Measurements from ENCODE around the gene NECTIN1.

NECTIN1 gene

DNA sequence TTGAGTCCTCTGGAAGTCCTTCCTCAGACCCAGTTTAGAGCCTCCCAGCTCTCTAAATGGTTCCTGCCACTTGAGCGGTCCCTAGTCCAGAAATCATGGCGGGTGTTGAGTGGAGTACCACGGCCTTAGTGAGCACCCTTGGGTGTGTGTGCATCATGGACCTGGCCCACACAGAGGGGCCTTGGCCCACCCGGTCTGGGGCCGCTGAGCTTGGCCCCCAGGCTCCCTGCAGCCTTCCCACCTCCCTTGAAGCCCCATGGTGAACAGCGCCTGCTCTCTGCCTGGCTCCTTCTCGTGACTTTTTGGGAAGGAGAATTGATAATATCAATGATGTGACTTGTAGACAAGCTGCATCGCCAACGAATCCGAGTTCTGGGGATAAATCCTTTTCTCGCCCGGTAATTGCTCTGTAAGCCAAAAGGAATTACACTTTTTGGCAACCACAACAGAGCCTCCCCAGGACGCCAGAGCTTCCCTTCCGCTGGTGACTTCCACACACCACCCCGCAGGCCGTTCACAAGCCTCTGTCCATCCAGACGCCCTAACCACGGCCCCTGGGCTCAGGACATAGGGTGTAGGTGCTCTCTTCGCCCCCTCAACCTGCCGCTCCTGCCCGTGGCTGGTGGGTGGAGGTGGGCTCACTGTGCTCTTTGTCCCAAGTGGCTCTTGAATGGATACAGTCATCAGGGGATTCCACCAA, 93.8 kb downstream of the NECTIN1 start:
- no peak for DNase-seq

DNA sequence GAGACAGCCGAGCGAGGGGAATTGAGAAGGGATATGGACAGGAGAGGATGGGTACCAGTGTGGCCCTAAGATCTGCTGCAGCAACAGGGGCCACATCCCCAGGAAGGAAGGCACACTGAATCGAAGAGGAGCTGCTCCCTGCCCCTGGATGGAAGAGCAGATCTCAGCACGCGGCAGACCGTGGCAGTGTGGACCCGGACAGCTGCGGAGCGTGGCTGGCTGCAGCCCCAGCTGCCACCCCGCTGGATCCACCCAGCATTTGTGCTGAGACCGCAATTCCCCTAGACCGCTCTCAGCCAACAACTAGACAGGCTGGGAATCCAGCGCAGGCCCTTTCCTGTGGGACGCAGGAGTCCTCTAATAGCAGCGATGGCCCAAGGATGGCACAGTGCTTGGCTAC, 94.7 kb downstream of the NECTIN1 start:
- no peak for DNase-seq

DNA sequence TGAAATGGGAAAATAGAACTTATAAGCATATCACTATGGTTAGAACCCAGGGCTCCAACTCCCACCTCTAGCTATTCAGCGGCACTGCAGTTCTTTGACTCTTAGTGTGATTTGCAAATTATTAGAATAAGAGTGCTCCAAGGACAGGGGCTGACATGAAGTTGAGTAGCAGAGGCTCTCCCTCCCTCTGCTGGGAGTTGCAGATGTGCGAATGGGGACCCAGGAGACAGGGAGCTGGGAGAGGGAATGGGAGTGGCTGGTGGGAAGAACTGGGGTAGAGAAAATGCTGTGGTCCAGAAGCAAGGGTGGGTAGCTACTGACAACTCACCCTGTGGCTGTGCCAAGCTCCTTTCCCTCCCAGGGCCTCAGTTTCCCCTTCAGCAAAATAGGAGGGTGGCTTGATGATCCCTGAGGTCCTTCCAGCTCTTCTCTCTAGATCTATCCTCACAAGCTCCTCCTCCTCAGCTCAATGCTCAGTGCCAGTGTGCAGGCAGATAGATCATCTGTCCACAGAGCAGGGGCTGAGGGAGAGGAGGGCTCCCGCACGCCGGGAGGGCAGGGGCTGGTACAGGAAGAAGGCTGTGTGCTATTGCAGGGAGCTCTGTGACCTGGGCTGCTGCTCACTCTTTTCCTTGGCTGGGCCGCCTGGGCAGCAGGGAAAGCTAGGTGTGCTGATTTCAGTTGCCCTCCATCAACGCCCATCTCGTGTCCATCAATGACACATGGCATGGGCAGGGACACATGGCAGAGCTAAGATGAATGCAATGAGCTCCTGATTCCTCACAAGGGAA, 99.0 kb downstream of the NECTIN1 start:
- no peak for DNase-seq

DNA sequence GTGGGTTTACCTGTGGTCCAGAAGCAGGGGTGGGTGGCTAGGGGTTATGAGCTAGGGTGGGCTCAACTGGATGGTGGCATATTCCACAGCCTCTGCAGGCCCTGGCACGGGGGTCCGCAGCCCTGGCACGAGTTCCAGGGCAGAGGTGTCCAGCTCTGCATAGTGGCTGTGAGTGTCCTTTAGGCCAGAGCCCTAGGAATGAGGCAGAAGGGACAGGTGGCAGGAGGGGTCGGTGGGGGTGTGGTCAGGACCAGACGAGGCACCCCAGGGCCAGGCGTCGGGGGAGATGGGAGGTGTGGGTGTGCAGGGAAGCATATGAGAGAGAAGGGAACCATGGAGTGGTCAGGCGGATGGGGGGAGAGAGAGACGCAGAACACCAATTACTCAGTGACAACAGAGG, 99.9 kb downstream of the NECTIN1 start:
- DNase-seq: no peak

DNA sequence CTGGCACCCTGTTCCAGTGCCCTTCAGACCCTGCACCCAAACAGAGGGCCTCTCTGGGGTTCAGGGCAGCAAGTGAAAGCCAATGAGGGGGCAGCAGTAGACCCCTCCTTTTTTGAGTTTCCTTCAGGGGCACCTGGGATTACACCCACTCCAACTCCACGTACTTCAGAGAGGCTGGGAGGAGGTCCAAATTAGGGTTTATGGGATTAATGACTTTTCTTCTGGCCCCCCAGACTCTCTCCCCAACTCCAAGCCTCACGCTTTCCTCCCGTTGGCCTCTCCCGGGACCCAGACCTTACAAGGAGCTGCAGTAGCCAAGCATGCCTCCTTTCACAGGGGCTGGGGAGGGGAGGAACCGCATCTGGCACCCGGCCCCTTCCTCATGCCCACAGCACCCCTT, 101.7 kb downstream of the NECTIN1 start:
- DNase-seq: no peak

DNA sequence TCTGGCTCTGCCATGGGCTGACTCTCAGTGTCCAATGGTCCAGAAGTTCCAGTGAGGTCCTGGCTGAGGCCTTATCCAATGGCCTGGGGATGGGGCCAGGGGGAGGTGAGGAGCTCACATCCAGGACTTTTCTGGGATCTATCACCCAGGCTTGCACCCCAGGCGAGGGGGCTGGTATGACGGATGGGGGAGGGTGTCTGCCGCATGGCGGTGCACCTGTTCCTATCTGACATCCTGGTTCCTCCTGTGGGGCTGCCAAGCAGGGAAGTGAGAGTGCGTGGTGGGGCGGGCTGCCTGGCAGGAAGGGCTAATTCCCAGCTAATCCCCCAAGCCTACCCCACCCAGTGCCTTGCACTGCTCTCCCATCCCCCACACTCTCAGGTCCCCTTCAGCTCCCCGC, 102.1 kb downstream of the NECTIN1 start:
- no peak for DNase-seq

DNA sequence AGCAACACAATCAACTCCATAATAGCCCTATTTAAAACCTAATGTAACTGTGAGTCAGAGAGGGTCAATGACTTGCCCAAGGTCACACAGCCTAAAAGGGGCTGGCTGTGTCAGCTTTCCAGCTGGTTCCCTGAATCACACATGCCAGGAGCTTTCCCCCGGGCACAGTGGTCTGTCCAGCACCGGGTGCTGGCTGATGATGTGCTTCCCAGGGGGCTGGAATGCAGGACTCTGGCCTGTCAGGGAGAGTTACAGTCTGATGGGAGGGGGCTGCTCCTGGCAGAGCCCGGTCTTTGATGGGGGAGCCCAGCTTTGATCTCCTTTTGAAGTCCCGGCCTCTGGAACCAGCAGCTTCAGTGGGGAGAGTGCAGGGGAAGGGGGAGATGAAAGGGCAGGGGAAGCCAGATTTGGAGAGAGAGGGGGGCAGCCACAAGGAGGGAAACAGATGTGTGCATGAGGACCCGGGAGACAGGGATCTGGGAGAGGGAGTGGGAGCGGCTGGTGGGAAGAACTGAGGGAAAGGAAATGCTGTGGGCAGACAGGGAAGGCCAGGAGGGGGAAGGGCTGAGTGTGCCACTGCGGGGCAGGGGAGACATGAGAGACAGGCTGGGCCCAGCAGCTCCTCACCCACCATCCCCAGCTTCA, 102.7 kb downstream of the NECTIN1 start:
- DNase-seq: no peak

DNA sequence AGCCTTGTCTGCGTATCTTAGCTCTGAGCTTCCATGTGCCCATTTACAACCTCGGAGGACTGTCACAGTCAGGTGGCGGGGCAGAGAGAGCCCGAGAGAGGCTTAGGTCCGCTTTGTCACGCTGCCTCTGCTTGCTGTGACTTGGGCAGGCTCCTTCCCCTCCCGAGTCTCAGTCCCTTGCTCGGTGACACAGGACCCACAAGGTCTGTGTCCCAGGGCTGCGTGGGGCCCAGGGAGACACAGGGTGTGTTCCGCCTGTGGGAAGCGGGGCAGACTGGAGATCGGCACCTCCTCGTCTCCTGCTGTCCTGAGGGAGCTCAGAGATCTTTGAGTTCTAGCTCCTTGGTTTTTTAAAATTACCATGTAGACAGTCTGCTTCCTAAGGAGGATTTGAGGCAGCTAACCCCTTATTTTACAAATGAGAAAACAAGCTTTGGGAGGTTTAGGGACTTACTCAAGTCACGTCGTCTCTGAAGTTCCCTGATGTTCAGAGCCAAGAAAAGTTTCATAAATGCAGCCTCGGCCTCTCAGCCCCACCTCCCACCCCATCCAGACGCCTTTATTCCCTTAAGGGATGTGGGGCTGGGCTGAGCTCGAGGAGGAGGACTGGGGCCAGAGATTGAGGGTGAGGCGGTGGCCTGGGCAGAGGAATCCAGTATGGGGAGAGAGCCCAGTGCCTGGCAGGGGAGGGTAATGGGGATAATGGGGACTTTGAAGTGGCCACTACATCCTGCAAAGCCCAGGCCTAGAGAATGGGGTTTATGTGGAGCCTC, 103.6 kb downstream of the NECTIN1 start:
- DNase-seq: no peak

DNA sequence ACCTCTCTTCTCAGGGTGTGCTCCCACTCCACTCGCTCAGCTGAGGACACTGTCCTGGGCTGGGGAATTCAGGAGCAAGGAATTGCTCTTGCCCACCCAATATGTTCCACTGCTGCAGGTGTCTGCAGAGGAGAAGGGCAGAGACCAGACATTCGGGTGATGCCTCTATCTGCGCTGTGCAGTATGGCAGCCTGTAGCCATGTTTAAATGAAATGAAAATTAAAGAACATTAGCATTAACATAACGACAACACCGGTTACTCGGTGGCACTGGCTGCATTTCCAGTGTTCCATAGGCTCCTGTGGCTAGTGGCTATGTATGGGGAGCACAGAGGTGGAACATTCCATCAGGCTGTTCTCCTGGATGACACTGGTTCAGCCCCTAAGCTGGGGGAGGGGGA, 104.4 kb downstream of the NECTIN1 start:
- DNase-seq: no peak

DNA sequence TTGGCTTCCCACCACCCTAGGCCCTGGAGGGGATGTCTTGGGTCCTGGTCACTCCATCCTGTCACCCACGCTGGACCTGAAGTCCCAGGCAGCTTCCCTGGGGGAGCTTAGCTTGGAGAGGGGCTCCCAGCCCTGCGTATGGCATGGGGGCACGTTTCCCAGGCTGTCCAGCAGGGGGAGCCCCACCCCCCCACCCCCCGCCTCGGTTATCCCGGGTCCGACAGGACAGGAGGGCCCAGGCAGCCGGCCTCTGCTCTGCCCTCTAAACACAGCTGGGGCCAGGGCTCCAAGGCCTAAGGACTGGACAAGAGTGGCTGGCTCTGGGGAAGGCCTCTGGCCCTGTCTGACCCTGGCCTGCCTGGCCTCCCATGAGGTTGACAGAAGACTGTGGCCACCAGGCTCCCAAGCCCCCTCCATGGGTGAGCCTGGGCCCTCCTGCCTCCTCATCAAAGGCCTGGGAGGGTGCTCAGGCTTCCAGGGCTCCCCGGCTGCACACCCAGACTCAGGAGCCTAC, 104.8 kb downstream of the NECTIN1 start:
- no peak for DNase-seq

DNA sequence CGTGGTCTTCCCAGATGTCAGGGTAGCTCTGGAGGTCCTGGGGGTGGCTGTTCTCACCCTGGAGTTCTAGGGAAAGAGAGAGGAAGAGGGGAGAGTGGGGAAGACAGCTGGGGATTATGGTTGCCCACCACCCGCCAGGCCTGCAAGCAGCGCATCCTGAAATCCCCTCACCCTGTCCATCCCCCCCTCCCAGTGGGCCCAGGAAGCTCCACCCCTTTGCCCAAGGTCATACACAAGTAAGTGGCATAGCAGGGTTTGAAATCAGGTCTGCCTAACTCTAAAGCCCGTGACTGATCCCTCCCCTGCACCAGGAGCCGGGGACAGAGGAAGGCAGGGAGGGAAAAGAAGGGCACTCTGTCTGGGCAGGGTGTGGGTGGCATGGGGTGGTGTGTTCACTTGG, 105.3 kb downstream of the NECTIN1 start:
- DNase-seq: no peak

DNA sequence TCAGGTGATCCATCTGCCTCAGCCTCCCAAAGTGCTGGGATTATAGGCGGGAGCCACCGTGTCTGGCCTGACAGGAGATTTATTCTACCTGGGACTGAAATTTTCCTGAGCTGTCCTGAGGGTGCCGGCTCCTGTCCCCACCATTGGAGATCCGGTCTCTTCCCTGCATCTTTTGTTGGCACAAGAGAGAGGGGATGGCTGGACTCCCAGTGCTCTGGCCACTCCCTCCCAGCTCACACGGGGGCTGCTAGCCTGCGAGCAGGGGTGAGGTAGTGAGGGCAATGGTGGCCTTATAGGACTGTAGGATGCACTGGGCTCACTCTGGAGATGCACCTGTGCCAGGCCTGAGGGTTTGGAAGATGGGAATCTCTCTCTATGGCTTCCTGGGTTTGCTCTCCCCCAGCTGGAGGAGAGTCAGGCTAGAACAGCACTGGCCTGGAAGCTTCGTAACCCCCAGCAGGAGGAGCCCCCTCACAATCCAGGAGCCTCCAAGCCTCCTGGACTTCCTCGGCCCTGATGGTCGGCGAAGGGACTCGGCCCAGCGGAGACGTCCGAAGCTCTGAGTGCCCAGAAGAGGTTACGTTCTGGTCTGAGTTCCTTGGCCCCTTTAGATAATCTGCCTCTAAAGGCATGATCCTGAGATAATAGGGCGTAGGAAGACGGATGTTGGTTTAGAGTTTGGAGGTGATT, 106.4 kb downstream of the NECTIN1 start:
- DNase-seq: no peak

DNA sequence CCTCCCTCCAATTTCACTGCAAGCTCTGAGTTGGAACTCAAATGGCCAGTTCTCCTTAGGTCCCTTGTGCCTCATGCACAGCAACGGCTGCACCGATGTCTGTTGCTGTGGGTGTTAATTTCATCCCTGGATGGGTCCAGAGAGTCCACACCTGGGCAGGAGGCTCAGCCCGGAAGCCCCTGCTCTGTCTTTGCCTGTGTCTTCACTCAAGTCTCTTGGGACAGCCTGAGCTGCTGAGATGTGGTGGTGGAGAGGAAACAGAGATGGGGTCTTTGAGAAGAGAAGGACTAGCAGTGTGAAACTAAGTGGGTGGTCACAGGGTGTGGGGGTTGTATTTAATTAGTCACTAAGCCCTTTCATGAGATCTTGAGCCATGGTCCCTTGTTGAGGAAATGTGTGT, 109.3 kb downstream of the NECTIN1 start:
- no peak for DNase-seq

DNA sequence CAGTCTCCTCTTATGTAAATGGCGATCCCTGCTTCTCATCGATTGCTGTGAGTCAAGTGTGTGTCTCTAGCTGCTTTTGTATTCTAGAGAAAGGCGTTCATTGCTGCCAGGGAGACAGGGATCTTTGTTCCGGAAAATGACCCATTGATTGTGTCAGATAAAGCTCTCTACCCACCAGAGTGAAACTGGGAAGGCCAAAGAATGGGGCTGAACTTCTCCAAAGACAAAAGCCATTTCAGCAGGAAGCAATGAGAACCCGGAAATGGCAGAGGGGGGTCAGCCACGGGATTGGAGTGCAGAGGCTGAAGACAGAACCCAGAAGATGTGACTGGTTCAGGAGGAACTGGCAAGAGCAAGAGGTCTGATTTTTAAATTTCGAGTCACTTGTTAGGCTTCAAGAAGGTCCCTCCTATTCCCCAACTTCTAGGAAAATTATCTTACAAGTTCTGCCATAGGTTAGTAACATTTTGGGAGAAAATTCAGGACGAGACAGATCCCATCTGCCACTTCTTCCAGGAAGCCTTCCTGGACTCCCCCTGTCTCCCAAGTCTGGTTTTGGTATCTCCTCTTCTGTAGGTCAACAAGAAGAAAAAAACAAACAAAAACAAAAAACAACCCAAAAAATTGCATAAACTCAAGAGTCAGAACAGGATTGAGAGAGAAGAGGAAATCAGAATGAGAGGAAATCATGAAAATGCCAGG, 110.6 kb downstream of the NECTIN1 start:
- no peak for DNase-seq

DNA sequence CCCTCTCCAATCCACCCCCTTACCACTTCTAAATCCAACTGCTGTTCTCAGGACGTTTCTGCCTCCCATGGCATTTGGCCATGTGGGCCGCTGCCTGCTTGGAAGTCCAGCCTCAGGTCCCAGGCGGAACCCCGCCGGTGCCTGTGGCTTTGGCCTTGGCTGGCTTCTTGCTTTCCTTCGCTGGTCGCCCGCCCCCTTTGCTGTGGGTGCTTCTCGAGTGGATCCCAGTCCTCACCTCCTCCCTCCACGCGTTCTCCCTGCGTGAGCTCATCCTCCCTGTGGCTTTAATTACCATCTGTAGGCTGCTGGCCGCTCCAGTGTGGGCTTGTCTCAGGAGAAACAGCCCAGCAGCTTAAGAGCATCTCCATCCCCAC, 111.7 kb downstream of the NECTIN1 start:
- DNase-seq: no peak

DNA sequence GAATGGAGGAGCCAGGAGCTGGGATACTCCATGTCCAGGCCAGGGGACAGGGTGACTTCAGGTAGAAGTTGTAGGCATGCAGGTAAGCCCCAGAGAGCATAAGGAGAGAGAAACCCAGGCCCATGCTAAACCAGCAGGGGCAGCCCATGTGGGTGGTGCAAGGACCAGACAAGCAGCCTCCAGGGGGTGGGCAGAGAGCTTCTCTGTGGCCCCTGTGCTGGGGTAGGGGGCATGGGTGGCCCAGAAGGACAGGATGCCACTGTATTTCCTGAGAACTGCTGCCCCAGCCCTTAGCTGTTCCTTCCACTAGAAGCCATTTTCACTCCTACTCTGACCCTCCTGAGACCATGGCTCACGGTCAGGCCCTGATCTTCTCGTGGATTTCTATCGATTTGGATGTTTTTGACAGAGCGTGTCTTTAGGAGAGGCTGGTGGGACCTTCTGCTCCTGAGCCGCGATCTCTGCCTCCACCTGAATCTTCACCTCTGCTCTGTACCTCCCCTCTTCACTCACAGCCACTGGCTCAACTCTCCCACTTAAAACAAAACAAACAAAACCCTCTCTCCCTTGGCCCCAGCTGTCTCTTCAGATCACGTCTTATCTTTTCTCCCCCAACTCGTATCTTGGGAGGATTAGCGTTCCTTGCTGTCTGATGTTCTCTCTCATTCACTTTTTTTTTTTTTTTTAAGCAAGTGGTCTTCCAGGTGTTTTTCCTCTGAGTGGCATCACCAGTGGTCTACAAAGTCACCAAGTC, 112.2 kb downstream of the NECTIN1 start:
- DNase-seq: no peak

DNA sequence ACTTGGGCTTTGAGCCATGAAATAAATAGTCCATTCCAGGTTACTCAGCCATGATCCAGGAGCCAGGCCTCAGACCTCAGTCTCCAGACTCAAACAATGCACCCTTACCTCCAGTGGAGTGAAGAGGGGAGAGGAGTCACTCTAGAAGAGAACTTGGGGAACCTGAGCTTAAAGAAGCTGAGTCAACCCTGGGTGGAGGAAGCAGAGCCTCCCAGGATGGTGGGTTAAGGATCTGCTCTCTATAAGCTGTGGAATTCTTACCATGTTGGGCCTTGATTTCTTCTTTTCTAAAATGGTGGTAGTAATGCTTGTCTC, 113.2 kb downstream of the NECTIN1 start:
- DNase-seq: no peak

DNA sequence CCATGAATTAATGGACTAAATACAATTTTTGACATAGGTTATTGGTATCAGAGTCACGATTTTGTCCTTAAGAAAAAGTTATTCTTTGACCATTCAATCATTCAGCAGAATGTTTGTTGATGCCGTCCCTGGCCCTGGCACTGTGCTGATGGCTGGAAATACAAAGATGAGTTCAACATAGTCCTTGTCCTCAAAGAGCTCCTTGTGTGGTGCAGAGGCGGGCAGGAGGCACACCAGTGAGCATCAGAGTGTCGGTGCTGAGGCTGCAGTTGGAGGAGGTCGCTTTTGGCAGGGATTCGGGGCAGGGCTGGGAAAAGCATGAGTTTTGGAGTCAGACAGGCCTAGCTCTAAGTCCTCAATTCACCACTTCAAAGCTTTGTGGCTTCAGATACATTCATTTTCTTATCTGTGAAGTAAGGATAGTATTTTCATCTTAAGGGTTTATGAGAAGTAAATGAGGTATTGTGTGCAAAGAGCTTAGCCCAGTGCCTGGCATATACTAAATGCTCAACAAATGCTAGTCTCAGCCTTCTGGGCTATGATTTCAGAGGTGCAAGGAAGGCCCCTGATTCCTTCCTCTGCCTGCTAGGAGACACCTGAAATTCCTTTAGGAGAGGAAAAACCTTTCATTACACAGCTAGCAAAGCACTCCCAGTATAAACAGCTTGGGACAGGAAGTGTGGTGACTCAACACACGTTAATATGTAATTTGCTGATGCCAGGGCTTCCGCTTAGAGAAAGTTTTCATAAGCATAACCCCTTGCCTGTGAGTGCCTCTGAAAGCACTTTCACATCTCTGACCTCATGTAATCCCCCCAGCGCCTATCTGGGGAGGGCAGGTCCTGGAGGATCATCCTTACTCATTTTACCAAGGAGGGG, 113.8 kb downstream of the NECTIN1 start:
- no peak for DNase-seq

DNA sequence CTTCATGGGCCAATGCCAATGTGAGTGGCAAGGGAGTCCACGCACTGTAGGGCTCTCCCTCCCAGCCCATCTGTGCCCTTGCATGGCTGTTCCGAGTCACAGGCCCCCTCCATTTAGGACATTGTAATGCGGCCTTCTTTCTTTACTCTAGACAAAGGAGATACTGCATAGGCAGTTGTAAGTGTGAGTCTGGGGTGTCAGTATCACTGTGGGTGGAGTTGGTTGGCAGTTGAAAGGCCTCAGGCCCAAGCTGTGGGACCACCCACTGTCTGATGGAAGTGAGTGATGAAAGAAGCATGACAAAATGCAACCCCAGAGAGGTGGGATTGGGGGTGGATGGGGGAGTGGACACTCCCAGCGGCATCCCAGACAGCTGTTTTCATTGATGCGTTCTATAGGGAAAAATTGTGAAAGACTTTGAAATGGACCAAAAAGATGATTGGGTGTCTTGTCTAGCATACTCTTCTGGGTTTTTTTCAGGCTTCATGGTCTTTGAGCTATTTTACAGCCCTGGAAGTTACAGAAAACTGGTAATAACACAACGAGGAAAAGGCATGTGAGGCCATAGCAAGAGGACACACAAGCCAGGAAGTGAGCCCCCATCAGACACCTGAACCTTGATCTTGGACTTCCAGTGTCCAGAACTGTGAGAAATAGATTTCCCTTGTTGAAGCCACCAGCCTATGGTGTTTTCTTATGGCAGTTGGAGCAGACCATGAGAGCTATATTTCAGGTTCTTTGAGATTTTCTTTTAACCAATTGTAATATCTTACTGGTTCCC, 114.6 kb downstream of the NECTIN1 start:
- no peak for DNase-seq
